Ishikawa (cell line): ENCODE results near the gene PELI3.

Experiments used
- CEBPB ChIP-seq: IDR thresholded peaks from 2 replicates; pipeline ENCODE4 v1.6.1; 2012
- CREB1 ChIP-seq: IDR thresholded peaks from 2 replicates; pipeline ENCODE4 v1.6.1; 2012; ENCODE audit warnings: low read depth
- EGR1 ChIP-seq: IDR thresholded peaks from 2 replicates; pipeline ENCODE4 v1.6.1; 2012
- EP300 ChIP-seq: IDR thresholded peaks from 2 replicates; pipeline ENCODE4 v1.6.1; 2012; ENCODE audit warnings: borderline replicate concordance
- FOXM1 ChIP-seq: IDR thresholded peaks from 2 replicates; pipeline ENCODE4 v1.6.1; 2012; ENCODE audit warnings: low read depth, borderline replicate concordance
- NFIC ChIP-seq: IDR thresholded peaks from 2 replicates; pipeline ENCODE4 v1.6.1; 2012
- RAD21 ChIP-seq: IDR thresholded peaks from 2 replicates; pipeline ENCODE4 v1.6.1; 2012; ENCODE audit warnings: low read depth
- TAF1 ChIP-seq: IDR thresholded peaks from 2 replicates; pipeline ENCODE4 v1.6.1; 2012; ENCODE audit warnings: low read depth, mild to moderate bottlenecking
- TCF12 ChIP-seq: IDR thresholded peaks from 2 replicates; pipeline ENCODE4 v1.6.1; 2012; ENCODE audit warnings: low read depth
- TEAD4 ChIP-seq: IDR thresholded peaks from 2 replicates; pipeline ENCODE4 v1.6.1; 2012
- USF1 ChIP-seq: IDR thresholded peaks from 2 replicates; pipeline ENCODE4 v1.6.1; 2012
- YY1 ChIP-seq: IDR thresholded peaks from 2 replicates; pipeline ENCODE4 v1.6.1; 2012; ENCODE audit warnings: low read depth
- ZBTB7A ChIP-seq: IDR thresholded peaks from 2 replicates; pipeline ENCODE4 v1.6.1; 2012; ENCODE audit warnings: low read depth
- TF ChIP-seq, protein P1 (sequence below): IDR thresholded peaks from 2 replicates; pipeline ENCODE4 v1.6.1; 2012
- TF ChIP-seq, protein P2 (sequence below): IDR thresholded peaks from 2 replicates; pipeline ENCODE4 v1.6.1; 2012; ENCODE audit warnings: low read depth, mild to moderate bottlenecking

The PELI3 gene

GRCh38 chr11:66466225-66467033, at the start of gene PELI3:
Gene PELI3 (plus strand): TSS chr11:66466905. CDS start chr11:66468129, 1,224 bp downstream.
- TF ChIP-seq EGR1, result 0 out of 2 replicates have a peak, but pooled peaks have one; percentile 38
- TF ChIP-seq USF1, result peak; percentile 29; the same call in 1 of the 2 replicates
- TF ChIP-seq, protein P1, sequence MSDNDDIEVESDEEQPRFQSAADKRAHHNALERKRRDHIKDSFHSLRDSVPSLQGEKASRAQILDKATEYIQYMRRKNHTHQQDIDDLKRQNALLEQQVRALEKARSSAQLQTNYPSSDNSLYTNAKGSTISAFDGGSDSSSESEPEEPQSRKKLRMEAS, result no peak; the same call in 1 of the 2 replicates
- TF ChIP-seq FOXM1, result no peak
- no peak for TF ChIP-seq NFIC
- no peak; the same call in 1 of the 2 replicates for TF ChIP-seq TAF1
- TF ChIP-seq, protein P2, sequence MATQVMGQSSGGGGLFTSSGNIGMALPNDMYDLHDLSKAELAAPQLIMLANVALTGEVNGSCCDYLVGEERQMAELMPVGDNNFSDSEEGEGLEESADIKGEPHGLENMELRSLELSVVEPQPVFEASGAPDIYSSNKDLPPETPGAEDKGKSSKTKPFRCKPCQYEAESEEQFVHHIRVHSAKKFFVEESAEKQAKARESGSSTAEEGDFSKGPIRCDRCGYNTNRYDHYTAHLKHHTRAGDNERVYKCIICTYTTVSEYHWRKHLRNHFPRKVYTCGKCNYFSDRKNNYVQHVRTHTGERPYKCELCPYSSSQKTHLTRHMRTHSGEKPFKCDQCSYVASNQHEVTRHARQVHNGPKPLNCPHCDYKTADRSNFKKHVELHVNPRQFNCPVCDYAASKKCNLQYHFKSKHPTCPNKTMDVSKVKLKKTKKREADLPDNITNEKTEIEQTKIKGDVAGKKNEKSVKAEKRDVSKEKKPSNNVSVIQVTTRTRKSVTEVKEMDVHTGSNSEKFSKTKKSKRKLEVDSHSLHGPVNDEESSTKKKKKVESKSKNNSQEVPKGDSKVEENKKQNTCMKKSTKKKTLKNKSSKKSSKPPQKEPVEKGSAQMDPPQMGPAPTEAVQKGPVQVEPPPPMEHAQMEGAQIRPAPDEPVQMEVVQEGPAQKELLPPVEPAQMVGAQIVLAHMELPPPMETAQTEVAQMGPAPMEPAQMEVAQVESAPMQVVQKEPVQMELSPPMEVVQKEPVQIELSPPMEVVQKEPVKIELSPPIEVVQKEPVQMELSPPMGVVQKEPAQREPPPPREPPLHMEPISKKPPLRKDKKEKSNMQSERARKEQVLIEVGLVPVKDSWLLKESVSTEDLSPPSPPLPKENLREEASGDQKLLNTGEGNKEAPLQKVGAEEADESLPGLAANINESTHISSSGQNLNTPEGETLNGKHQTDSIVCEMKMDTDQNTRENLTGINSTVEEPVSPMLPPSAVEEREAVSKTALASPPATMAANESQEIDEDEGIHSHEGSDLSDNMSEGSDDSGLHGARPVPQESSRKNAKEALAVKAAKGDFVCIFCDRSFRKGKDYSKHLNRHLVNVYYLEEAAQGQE, result no peak
- peak; percentile 87 for TF ChIP-seq ZBTB7A
- TF ChIP-seq CREB1, result no peak
- no peak for TF ChIP-seq YY1

GRCh38 chr11:66417000-66417399, 49.7 kb upstream of the PELI3 start:
- TF ChIP-seq EP300 (no peak), TCF12 (no peak), TEAD4 (no peak), TAF1 (no peak)
- TF ChIP-seq, protein P2, result no peak

DNA sequence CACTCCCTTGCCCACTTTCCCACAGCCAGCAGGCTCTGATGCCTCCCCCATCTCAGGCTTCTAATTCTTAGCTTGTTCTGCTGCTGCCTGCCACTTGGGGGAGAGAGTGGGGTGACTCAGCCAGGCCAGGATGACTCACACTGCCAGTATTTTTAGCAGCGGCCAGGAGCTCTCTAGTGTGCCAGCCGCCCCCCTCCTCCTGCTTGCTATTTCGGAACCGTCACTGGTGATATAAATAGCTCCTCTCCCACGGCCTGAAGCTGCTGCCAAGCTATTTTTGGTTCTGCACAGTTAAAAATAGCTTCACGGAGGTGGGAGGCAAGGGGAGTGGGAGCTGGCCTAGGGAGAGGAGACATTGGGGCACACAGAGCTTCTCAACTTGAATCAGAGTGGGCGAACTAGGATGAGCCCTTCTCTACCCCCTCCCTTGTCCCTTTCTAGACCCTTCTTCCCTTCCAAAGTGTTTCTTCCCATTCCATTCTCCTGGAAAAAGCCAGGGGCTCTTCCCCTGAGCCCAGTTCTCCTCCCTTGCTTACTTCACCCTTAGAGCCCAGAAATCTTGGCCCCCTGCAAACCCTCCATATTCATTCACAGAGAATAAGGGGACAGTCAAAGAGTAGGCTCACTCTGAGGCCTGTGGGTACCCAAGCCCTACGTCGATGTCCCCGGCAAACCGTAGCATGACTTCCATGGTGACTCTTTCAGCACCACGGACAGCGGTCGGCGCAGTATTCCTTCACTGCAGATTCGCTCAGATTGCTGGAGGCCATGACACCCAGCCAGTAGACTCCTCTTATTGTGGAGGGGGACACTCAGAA, 48.3 kb upstream of the PELI3 start:
- no peak for TF ChIP-seq USF1
- TF ChIP-seq TCF12, result no peak
- no peak for TF ChIP-seq CREB1
- TF ChIP-seq TAF1, result no peak
- no peak for TF ChIP-seq EGR1
- peak; percentile 12; the same call in 1 of the 2 replicates for TF ChIP-seq EP300
- TF ChIP-seq TEAD4, result no peak
- TF ChIP-seq YY1, result peak; percentile 82
- TF ChIP-seq, protein P2, result peak; percentile 98
- peak; percentile 22; the same call in 1 of the 2 replicates for TF ChIP-seq RAD21
- TF ChIP-seq CEBPB, result no peak
- no peak for TF ChIP-seq NFIC
- no peak for TF ChIP-seq ZBTB7A
- TF ChIP-seq FOXM1, result no peak

DNA sequence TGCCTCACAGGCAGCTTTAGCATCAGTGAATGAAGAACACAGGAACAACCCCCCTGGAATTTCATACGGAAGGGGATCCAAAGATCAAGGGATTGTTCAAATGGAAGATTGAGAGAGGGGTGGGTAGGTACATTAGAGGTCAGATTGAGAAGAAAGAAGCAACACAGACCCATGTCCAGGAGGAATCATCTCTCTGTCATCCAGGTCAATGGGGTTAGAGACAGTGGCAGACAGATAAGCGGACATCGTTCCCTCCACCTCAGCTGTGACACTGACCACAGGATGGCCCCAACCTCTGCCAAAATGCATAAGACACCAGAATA, 47.8 kb upstream of the PELI3 start:
- TF ChIP-seq FOXM1 (no peak), TEAD4 (no peak), ZBTB7A (no peak), RAD21 (no peak), TCF12 (no peak), EGR1 (no peak)
- TF ChIP-seq, protein P1, result no peak
